Dermis blood vessel endothelial cell (primary cell): ENCODE results near the gene OTULIN. TPM values are rescaled to one million over a fixed set of nuclear protein-coding genes. Genes with fewer than 3 reads are reported as not detected.

Source experiments
- DNase-seq: peaks from one replicate; pipeline ENCODE4 v3.0.0; 2010
- total RNA-seq: library from RNA; depleted of rRNA; stranded (reverse); fragments of >200 nt; gene quantifications from 2 replicates; pipeline ENCODE4 v1.2.3, GENCODE V29; 2014

Gene OTULIN
- total RNA-seq, 1 donor from 2014 or later: 31.0 TPM

DNA sequence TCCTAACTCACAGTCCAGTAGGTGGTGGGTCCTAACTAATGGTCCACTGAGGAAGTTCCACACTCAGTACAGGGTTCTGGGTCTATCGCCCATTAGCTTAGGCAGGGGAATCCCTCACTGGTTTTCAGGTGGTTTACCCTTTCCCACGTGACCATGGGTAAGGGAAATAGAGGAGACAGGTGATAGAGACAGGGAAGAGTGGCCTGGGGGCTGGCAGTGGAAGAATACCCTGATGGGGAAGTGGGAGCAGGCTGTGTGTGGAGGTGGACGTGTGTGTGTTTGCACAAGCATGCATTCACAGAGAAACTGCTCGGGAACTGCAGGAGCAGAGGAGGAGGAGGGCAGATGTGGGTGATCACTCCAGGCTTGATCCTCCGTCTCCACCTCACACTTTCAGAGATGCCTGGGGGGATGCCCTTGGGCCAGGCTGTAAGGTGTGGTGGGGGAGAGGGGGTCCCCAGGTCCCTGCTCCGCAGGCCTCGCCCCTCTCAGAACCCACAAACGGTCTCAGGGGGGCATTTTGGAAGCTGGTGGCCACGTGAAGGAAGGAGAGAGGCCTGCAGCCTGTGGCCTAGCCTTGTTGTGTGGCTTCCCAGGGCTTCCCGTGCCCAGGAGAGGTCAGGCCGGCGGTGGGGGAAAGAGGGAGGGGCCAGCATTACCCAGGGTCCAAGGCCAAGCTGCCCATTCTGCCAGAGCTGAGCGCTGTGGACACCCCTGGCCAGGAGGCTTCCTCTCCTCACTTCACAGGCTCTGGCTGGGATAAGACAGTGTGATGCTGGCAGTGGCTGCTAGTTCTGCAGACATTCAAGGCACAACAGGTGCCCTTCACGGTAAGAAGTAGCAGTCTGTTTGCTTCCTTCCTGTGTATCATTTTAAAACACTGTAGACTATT lies 80.0 kb downstream of the OTULIN start:
- DNase-seq: no peak

GRCh38 chr5:14745188-14745563 lies 80.7 kb downstream of the OTULIN start:
- DNase-seq: no peak

DNA sequence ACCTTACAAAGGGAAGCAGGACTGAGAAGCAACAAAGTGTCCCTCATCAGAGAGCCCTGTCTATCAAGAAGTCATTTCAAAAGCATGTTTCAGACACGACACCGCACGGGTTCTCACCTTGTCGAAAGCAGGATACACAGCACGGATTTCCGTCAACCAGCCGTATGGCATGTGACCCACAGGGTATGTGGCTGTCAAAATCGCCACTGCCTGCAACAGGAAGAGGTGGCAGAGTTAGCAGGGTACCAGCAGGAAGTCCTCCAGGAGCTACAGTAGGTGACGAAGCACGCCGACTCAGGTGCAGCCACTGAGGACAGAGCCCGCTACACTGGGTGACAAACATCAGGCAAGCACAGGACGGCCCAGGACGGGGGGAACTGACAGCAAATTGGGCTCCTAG lies 81.2 kb downstream of the OTULIN start:
- DNase-seq: no peak

DNA sequence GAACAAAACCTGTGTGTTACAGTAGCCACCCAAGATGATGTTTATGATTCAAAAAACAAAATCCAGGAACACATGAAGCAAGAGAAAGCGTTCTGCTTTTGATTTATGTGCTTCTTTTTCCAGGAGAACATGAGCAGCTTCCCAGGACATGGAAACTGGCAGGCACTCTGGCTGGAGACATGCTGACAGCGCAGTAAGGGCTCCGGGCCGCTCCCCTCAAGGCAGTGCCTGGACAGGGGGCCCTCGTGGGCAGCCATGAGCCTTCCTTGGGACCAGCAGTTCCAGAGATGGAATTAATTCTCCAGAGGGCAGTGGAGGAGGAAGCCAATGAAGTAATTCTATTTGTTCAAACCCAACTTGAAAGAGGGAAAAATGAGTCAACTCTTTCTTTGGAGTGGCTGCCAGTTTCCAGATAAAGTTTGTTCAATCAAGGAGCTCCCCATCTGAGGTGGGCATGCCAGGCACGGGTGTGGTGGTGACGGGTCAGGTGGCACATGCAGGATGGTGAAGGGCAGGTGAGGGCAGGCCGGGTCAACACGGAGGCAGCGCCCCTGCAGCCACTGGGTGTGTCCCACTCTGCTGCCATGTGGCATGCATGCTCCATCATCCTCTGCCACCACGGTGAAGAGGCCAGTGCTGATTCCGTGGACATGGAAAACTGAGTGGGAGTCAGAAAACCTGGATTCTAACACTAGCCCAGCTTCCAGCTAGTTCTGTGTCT lies 83.8 kb downstream of the OTULIN start:
- DNase-seq: no peak

Other genes with a start within 250 kb of the OTULIN start
- gene OTULINL, start 82.9 kb upstream of the OTULIN start, total RNA-seq: 0.34 and 0.56 TPM in 2 replicates
- 21.8 and 27.9 TPM in 2 replicates for gene ANKH, start 207.1 kb downstream of the OTULIN start, total RNA-seq